Heart left ventricle (tissue), 13 donors: ENCODE measurements around the gene HHIPL2.

Source experiments
- CTCF ChIP-seq, 12 donors: fragments of 200-600 bp; sonication (generic) in 4 of 12; IDR thresholded peaks; one replicate each; pipeline versions ENCODE4 v1.5.0 to v1.8.0; 2018 to 2022; ENCODE audit warnings: antibody characterized with exemption in 12 of 12, mild to moderate bottlenecking in 5 of 12
- POLR2A ChIP-seq, 2 donors: fragments of 450-650 bp; IDR thresholded peaks; one replicate each; pipeline ENCODE4 v1.6.1; 2017; ENCODE audit warnings: antibody characterized with exemption in 2 of 2, mild to moderate bottlenecking in 2 of 2, moderate library complexity in 2 of 2
- donor health status: ischemic (EF 13 %, LVEDD 7.1; RV severe dilation, severe dysfunction).
- donor health status: DM: no; HTN: yes; CAD: no.
- donor health status: DM: no; HTN: no; CAD: no.
- donor health status: ischemic (EF 25% LVEDD 6.9; RV normal size, moderate dysfunction).
- donor health status: ischemic (EF 25% LVEDD 5.7; RV mildly dilated, moderate dysfunction).
- donor health status: ischemic (EF 35%, LVEDD 5.7; RV mildly dilated, moderate dysfunction).
- donor health status: nonischemic (EF 11% LVEDD 7.7; RV severe dilation, severe dysfunction).
- donor health status: DM: yes; HTN: yes; CAD: no.
- donor health status: PGD.
- donor health status: ischemic (EF 29% LVEDD 5.4; RV normal size, mild dysfunction).
- donor health status: nonischemic (EF 23%, LVEDD 6.1; RV moderate dilation, normal function).

- TF ChIP-seq CTCF (IDR thresholded peaks at IDR 0.05) (no peak), POLR2A (IDR thresholded peaks at IDR 0.05) (no peak)
Observed at GRCh38 chr1:222594789-222595188, 46.9 kb upstream of the HHIPL2 start.
